ENCODE data around the gene TBX5. TPM values are rescaled to one million over a fixed set of nuclear protein-coding genes. Genes with fewer than 3 reads are reported as not detected.

TBX5 gene
- total RNA-seq, 1 donor from 2014 or later = not detected

DNA sequence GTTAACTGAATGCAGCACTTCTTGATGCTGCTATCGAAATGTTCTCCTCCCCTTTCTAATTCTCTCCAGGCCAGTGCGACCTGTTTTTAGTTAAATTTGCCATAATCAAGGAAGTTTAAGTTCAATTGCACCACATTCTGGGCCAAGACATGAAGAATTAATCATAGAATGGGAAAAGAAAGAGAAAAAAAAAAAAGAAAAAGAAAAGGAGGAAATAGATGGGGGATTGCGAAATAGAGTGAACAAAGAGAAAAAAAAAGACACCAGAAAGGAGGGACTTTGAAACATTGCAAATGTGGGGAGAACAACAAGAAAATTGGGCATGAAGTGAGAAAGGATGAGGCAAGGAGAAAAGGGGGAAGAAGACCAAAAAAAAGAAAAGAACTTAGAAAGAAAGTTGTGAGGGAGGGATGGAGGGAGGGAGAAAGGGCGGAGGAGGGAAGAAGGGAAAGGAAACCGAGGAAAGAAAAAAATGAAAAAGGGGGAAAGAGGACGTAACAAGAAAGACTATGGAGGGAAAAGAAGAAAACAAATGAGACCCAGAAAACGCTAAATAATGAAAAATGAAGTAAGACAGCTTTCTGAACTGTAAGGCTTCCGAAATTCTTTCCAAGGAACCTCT lies 32.8 kb upstream of the TBX5 start:
- H3K4me3 ChIP-seq (ENCODE audit: low read depth, low read length) = no peak overlapping the region
- DNase-seq (ENCODE audit: low read depth) (no peak), FAIRE-seq (no peak)
- TF ChIP-seq, protein P1, sequence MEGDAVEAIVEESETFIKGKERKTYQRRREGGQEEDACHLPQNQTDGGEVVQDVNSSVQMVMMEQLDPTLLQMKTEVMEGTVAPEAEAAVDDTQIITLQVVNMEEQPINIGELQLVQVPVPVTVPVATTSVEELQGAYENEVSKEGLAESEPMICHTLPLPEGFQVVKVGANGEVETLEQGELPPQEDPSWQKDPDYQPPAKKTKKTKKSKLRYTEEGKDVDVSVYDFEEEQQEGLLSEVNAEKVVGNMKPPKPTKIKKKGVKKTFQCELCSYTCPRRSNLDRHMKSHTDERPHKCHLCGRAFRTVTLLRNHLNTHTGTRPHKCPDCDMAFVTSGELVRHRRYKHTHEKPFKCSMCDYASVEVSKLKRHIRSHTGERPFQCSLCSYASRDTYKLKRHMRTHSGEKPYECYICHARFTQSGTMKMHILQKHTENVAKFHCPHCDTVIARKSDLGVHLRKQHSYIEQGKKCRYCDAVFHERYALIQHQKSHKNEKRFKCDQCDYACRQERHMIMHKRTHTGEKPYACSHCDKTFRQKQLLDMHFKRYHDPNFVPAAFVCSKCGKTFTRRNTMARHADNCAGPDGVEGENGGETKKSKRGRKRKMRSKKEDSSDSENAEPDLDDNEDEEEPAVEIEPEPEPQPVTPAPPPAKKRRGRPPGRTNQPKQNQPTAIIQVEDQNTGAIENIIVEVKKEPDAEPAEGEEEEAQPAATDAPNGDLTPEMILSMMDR (IDR thresholded peaks at IDR 0.05; ENCODE audit: insufficient read depth, low read length, severe bottlenecking) = no peak
- peaks cover 23% of the 10 kb centered on the region for H3K27me3 ChIP-seq (ENCODE audit: control insufficient read depth, insufficient read depth, low read length)
- no peaks in the 10 kb centered on the region for H3K36me3 ChIP-seq (ENCODE audit: control insufficient read depth, insufficient read depth, low read length)

DNA sequence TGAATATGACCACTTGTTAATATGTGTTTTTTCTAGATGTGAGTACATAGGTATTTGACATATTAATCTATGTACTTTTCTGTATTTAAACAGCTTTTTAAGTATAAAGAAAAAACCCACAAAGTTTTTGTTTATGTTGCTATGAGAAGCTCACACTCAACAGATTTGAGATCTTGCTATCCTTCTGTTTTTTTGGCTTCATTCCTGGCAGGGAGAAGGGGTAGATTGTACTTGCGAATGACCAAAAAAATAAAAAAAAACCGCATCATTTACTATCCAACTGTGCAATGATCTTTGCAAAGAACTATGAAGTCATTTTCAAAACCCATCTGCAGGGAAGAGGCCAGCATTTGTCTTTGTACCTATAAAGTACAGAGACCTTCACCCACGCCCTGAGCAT lies 28.4 kb upstream of the TBX5 start:
- no peak overlapping the region for H3K4me3 ChIP-seq (ENCODE audit: low read depth, low read length)
- DNase-seq (ENCODE audit: low read depth) (no peak), FAIRE-seq (no peak)
- no peaks in the 10 kb centered on the region for H3K36me3 ChIP-seq (ENCODE audit: control insufficient read depth, insufficient read depth, low read length)
- TF ChIP-seq, protein P1 (IDR thresholded peaks at IDR 0.05; ENCODE audit: insufficient read depth, low read length, severe bottlenecking) = no peak
- H3K27me3 ChIP-seq (ENCODE audit: control insufficient read depth, insufficient read depth, low read length) = peaks cover 5% of the 10 kb centered on the region

DNA sequence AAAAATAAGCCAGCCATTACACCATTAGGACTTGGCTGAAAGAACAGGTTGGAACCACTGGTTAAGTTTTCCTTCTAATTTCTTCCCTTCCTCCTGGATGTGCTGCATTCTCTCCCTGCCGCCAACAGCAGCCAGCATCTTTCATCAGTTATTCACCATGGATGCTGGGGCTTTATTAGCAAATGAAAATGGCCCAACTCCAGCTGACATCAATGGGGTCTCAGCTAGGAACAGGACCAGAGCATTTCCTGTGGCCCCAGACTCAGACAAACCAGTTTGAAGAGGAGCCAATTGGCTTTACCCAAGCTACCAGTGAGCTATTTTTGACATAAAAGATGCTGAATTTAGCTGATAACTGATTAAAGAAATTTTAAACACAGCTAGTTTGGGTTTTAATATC lies 26.0 kb upstream of the TBX5 start:
- H3K27me3 ChIP-seq (ENCODE audit: control insufficient read depth, insufficient read depth, low read length) = no peaks in the 10 kb centered on the region
- no peak for FAIRE-seq
- TF ChIP-seq, protein P1 (IDR thresholded peaks at IDR 0.05; ENCODE audit: insufficient read depth, low read length, severe bottlenecking) = no peak

DNA sequence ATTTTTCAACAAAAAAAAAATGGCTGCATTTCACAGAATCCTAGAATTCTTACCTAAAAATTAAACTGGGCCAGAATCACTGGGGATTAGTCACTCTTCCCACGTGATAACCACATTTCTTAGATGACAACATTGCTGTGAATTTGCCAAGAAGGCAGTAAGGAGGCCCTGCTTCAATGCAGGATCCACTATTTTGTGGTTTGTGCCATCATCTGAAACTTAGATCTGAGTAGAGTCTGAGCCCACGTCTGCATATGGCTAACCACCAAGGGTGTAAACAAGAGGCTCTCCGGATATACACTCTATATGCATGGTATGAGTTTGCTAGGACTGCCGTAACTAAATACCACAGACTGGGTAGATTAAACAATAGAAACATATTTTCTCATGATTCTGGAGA lies 24.4 kb upstream of the TBX5 start:
- no peaks in the 10 kb centered on the region for H3K27me3 ChIP-seq (ENCODE audit: control insufficient read depth, insufficient read depth, low read length)
- no peak for FAIRE-seq

More for the DNA sequence above, 26.0 kb upstream of the TBX5 start:
- Histone ChIP-seq H3K36me3 (ENCODE audit: control insufficient read depth, insufficient read depth, low read length) (no peaks in the 10 kb centered on the region), H3K4me3 (ENCODE audit: low read depth, low read length) (no peak overlapping the region)
- no peak for DNase-seq (ENCODE audit: low read depth)

DNA sequence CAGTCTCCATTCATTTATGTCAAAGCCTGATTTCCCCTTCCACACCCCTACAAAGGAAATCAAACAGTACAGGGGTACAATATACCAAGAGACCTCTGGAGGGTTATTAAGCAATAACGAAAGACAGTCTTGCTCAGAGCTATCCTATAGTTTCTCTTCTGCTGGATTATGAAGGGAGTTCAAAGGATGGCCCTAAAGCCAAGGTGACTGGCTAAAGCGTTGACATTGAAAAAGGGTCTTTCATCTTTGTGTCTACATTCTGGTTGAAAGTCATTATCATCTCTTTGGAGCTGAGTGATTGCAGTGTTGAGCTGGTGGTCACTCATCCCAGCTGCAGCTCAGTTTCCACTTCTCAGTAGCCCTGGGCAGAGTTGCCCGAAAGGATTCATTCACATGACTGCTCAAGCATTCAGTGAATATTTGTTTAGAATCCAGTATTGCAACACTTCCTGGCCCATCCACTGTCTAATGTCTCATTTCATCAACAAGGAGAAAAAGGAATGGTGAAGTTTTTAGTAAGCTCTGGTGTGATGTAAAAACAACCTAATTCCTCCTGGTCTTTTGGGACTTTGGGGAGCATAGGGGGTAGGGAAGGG lies 19.2 kb upstream of the TBX5 start:
- TF ChIP-seq, protein P1 (IDR thresholded peaks at IDR 0.05; ENCODE audit: insufficient read depth, low read length, severe bottlenecking) = no peak
- DNase-seq (ENCODE audit: low read depth) (no peak), FAIRE-seq (no peak)
- Histone ChIP-seq H3K4me3 (ENCODE audit: low read depth, low read length) (no peak overlapping the region), H3K27me3 (ENCODE audit: control insufficient read depth, insufficient read depth, low read length) (no peaks in the 10 kb centered on the region), H3K36me3 (ENCODE audit: control insufficient read depth, insufficient read depth, low read length) (no peaks in the 10 kb centered on the region)

More for the DNA sequence above, 24.4 kb upstream of the TBX5 start:
- TF ChIP-seq, protein P1 (IDR thresholded peaks at IDR 0.05; ENCODE audit: insufficient read depth, low read length, severe bottlenecking) = no peak
- no peak for DNase-seq (ENCODE audit: low read depth)
- Histone ChIP-seq H3K4me3 (ENCODE audit: low read depth, low read length) (no peak overlapping the region), H3K36me3 (ENCODE audit: control insufficient read depth, insufficient read depth, low read length) (no peaks in the 10 kb centered on the region)

DNA sequence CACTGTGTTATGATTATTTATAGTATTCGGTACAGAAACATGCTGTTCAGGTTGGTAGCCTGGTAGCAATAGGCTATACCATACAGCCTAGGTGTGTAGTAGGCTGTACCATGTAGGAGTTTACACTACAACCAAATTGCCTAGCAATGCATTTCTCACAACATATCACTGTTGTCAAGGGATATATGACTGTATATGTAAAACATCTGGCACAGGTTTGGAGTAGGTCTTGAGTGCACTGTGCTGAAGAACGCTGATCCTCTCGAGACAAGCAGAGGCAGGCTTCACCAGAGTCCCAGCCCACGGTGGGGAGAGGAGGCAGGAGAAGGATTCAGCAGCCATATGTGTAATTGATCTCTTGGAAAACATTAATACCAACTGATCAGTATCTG lies 15.0 kb upstream of the TBX5 start:
- H3K4me3 ChIP-seq (ENCODE audit: low read depth, low read length) = no peak overlapping the region
- FAIRE-seq = no peak
- no peak for DNase-seq (ENCODE audit: low read depth)
- H3K27me3 ChIP-seq (ENCODE audit: control insufficient read depth, insufficient read depth, low read length) = no peaks in the 10 kb centered on the region
- H3K36me3 ChIP-seq (ENCODE audit: control insufficient read depth, insufficient read depth, low read length) = no peaks in the 10 kb centered on the region
- TF ChIP-seq, protein P1 (IDR thresholded peaks at IDR 0.05; ENCODE audit: insufficient read depth, low read length, severe bottlenecking) = no peak

Data from bronchial epithelial cell (primary cell).